Stimulated activated CD4-positive, alpha-beta T cell treated with anti-CD3 and anti-CD28 coated beads, Interleukin-12 subunit alpha, Interleukin-12 subunit beta, amount 100 ng/mL, for 4 hours (primary cell): ENCODE measurements around the gene IKBKE.

Experiments
- DNase-seq: peaks from one replicate; pipeline ENCODE4 v3.0.0-alpha.2; 2020

IKBKE gene

DNA sequence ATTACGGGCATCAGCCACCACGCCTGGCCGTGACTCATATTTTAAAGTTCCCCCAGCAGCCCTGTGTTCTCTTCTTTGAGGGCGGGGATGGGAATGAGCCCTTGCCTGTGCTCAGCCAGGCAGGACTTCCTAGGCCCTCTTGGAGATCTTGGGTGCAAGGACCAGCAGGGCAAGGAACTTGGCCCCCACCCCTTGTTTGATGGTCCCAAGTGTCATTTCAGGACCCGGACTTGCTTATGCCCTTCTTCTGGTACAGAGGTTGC, 46.4 kb downstream of the IKBKE start:
- no peak for DNase-seq

GRCh38 chr1:206517784-206518183, 47.5 kb downstream of the IKBKE start:
- no peak for DNase-seq

GRCh38 chr1:206518206-206518605, 47.9 kb downstream of the IKBKE start:
- no peak for DNase-seq

- no peak for DNase-seq
These were observed 48.5 kb downstream of the IKBKE start for GRCh38 chr1:206518743-206519142.

DNA sequence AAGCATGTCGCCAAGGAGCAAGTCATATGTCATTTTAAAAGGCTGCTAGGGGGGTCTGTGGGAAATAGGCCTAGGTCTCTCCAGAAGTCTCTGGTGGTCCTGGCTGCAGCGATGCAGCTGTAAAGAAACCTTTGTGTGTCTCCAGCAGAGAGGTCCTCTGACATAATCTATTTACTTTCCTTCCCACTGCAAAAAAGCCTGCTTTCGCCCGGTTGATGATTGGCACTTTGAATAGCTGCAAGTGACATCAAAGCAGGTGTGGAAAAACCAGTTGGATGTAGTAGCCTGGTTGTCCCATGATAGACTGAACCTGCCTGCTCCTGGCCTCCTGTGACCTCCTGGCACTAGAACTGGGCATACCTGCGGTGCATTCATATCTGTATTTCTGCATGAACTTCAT, 50.9 kb downstream of the IKBKE start:
- no peak for DNase-seq

DNA sequence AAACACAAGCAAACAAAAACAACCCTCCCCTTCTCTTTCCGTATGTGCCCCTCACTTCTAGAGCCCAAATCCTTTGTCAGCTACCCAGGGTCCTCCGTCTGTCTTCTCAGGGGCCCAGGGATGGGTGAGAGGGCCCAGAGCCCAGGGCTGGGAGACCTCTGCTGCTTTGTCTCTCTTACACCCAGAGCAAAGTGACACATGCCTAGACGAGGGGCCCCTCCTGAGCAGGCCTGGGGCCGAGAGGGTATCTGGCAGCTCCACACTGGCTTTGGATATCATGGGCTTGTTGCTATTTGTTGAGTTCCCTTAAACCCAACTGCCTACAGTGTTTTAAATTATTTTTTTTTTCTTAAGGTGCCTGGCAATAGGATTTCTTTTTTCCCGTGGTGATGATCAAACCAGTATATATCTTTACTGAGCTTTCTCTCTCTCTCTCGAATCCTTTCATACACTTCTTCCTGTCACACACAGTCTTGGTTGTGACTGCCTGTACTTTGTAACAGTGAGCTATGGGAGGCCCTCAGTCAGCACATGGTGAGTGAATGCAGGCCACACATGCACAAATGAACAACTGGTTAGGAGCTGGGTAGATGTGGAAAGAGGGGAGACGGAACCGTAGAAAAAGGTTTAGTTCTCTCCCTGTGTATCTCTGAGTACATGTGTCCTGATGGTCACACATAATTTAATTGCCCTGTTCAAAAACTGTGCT, 51.6 kb downstream of the IKBKE start:
- no peak for DNase-seq

- no peak for DNase-seq
These were observed 54.6 kb downstream of the IKBKE start for GRCh38 chr1:206524739-206525364.

DNA sequence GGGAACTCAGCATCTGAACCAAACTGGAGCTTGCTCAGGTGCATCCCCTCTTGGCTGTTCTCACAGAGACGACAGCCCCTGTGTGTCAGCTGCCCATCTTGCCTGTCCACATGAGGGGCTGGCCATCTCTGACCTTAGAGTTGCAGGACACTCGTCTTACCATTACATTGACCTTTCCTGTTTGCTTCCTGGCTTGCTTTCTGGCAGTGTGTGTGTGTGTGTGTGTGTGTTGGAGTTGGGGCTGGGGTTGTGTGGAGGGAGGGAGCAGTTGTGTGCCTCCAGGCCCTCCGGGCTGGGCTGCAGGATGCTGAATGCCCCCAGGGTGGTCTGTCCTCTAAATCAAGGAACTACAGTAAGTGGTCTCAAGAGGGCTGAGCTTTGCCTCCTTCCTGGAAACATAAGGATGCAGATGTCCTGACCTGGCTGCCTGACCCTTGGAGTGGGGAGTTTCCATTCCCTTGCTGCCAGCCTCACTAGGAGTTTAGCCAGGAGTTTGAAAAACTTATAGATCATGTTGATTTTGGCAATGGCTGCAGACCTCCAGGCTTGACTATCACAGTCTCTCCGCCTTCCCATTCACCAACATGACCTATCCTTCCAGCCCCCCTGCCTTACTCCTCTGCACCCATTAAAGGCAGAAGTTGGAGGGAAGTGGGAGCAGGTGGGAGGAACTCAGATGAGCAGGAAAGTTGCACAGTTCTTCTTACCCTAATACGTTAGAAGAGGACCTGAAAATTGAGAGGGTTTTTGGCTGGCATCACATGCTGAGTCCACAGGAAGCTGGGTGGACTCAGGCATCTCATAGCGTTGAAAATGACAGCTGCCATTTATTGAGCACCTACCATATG, 56.0 kb downstream of the IKBKE start:
- DNase-seq, result no peak

DNA sequence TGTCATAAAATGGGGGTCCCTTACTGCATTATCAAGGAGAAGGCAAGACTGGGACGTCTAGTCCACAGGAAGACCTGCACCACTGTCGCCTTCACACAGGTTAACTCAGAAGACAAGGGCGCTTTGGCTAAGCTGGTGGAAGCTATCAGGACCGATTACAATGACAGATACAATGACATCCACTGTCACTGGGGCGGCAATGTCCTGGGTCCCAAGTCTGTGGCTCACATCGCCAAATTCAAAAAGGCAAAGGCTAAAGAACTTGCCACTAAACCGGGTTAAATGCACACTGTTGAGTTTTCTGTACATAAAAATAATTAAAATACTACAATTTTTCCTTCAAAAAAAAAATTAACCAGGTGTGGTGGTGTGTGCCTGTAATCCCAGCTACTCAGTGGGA, 59.1 kb downstream of the IKBKE start:
- no peak for DNase-seq

- no peak for DNase-seq
These were observed 62.1 kb downstream of the IKBKE start for GRCh38 chr1:206532368-206532767.

DNA sequence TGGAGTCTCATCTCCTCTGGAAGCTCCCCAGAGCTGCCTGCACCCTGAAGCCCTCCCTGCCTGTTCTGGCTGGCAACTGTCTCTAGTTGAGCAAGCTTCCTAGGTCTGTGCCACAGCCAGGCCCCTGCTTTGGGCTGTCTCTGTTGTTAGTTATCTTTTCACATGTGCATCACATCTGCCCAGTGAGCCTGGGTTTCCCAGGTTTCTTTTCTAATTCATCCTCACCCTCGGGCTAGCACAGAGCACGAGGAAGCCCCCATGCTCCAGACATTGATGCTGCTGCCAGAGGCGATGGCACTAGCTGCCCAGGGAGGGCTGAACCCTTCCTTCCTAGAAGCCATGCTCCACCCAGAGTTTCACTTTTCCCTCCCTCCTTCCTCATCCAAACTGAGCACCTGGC, 64.3 kb downstream of the IKBKE start:
- no peak for DNase-seq

DNA sequence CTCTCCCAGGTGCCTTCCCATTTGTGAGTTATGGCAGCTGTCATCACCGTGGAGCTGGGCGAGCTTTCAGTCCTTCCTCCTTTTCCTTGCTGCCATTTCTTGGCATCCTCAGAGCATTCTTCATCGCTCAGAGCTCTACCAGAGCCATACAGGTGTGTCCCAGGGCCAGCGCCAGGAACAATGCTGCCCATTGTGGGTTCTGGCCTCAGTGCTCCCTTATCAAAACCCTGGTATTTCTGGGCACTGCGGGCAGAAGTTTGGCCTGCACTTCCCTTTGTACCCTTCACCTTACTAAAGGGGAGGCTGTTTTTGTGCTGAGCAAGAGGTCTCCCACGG, 65.5 kb downstream of the IKBKE start:
- DNase-seq, result no peak

- DNase-seq, result no peak
These were observed 66.9 kb downstream of the IKBKE start for GRCh38 chr1:206537141-206537540.

GRCh38 chr1:206538086-206538770, 68.0 kb downstream of the IKBKE start:
- no peak for DNase-seq

GRCh38 chr1:206538901-206539640, 68.8 kb downstream of the IKBKE start:
- DNase-seq, result no peak

DNA sequence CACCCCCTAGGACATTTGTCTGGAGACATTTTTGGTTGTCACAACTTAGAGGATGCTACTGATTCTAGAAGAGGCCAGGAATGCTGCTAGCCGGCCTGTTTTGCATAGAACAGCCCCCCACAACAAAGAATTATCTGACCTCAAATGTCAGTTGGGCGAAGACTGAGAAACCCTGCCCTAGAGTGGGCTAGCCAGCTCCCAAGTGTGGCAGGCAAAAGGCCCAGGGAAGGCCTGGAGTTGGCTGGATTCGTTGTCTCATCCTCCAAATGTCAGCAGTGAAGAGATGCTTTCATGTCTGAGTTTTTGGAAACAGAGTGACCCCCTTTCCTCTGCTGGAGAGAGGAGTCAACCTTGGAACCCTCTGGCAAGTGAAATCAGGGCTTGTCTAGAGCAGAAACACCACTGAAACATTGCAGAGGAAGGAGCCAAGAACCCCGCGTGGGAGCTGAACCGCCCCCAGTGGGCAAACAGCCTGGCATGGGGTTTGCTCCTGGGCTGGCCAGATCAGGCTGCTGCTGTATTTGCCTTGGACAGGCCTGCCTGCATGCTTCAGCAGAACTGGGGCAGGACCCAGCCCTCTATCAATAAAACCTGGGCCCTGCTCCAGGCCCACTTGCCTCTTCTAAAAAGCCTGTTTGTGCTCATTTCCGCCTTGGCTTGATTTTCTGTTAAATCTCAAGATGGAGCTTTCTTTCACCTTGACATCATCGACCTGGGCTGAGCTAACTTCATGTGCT, 69.9 kb downstream of the IKBKE start:
- DNase-seq, result no peak

GRCh38 chr1:206541236-206541833, 71.1 kb downstream of the IKBKE start:
- DNase-seq, result no peak

- peak; percentile 82 for DNase-seq
These were observed 74.4 kb downstream of the IKBKE start for GRCh38 chr1:206544562-206545257.

DNA sequence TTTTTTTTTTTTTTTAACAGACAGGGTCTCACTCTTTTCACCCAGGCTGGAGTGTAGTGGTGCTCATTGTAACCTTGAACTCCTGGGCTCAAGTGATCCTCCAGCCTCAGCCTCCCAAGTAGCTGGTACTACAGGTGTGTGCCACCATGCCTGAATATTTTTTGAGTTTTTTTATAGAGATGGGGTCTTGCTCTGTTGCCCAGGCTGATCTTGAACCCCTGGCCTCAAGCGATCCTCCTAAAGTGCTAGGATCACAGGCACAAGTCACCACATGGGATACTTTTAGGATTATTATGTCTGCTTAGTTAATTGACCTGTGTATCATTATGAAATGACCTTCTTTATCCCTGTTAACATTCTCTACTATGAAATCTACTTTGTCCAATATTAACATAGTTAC, 75.1 kb downstream of the IKBKE start:
- no peak for DNase-seq
